Measurements from ENCODE around the gene HTT.
A peak's percentile ranks its signal among the peaks of the same experiment; 100 is the strongest.

Gene HTT

GRCh38 chr4:3174371-3175338 lies 100.2 kb downstream of the HTT start:
- no peak for DNase-seq (ENCODE audit: low spot score)

- DNase-seq (ENCODE audit: low spot score), result no peak
Measured at GRCh38 chr4:3176367-3177229, 102.1 kb downstream of the HTT start.

GRCh38 chr4:3177426-3177825 lies 102.9 kb downstream of the HTT start:
- DNase-seq (ENCODE audit: low spot score), result no peak

GRCh38 chr4:3177905-3178304 lies 103.4 kb downstream of the HTT start:
- no peak for DNase-seq (ENCODE audit: low spot score)

GRCh38 chr4:3178351-3178750 lies 103.9 kb downstream of the HTT start:
- DNase-seq (ENCODE audit: low spot score), result no peak

GRCh38 chr4:3179126-3179706 lies 104.7 kb downstream of the HTT start:
- no peak for DNase-seq (ENCODE audit: low spot score)

GRCh38 chr4:3183008-3183407 lies 108.5 kb downstream of the HTT start:
- DNase-seq (ENCODE audit: low spot score), result no peak

GRCh38 chr4:3184725-3185124 lies 110.2 kb downstream of the HTT start:
- no peak for DNase-seq (ENCODE audit: low spot score)

- DNase-seq (ENCODE audit: low spot score), result no peak
Measured at GRCh38 chr4:3186609-3187008, 112.1 kb downstream of the HTT start.

- DNase-seq (ENCODE audit: low spot score), result no peak
Measured at GRCh38 chr4:3188118-3188517, 113.6 kb downstream of the HTT start.

GRCh38 chr4:3189459-3189858 lies 115.0 kb downstream of the HTT start:
- no peak for DNase-seq (ENCODE audit: low spot score)

GRCh38 chr4:3190549-3190948 lies 116.1 kb downstream of the HTT start:
- no peak for DNase-seq (ENCODE audit: low spot score)

- no peak for DNase-seq (ENCODE audit: low spot score)
Measured at GRCh38 chr4:3192188-3192587, 117.7 kb downstream of the HTT start.

GRCh38 chr4:3192827-3193226 lies 118.3 kb downstream of the HTT start:
- no peak for DNase-seq (ENCODE audit: low spot score)

- DNase-seq (ENCODE audit: low spot score), result no peak
Measured at GRCh38 chr4:3193531-3194203, 119.2 kb downstream of the HTT start.

- no peak for DNase-seq (ENCODE audit: low spot score)
Measured at GRCh38 chr4:3196670-3197359, 122.3 kb downstream of the HTT start.

GRCh38 chr4:3197366-3198105 lies 123.1 kb downstream of the HTT start:
- DNase-seq (ENCODE audit: low spot score), result no peak

- DNase-seq (ENCODE audit: low spot score), result no peak
Measured at GRCh38 chr4:3198906-3199305, 124.4 kb downstream of the HTT start.

GRCh38 chr4:3199653-3200422 lies 125.4 kb downstream of the HTT start:
- peak; percentile 80 for DNase-seq (ENCODE audit: low spot score)
